Measurements from ENCODE around the gene AFDN.
A peak's percentile ranks its signal among the peaks of the same experiment; 100 is the strongest.

The AFDN gene

GRCh38 chr6:167838207-167838748, 11.6 kb downstream of the AFDN start:
- no peak for DNase-seq

DNA sequence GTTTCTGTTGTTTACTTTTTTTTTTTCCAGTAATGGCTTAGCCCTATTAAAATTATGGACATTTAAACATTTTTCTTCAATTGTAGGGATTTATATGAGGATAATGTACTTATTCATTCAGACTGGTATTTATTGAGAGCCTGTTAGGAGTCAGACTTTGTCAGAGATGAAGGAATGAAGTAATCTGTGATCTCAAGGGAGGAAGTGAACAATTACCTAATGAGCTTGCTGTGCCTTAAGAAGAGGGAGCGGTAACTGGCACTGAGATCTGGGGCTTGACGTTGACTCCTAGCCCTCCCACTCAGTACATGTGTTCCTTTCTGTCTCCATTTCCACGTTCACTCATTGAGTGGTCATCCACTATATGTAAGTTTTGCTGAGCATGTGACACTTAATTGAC, 12.6 kb downstream of the AFDN start:
- DNase-seq, result no peak

DNA sequence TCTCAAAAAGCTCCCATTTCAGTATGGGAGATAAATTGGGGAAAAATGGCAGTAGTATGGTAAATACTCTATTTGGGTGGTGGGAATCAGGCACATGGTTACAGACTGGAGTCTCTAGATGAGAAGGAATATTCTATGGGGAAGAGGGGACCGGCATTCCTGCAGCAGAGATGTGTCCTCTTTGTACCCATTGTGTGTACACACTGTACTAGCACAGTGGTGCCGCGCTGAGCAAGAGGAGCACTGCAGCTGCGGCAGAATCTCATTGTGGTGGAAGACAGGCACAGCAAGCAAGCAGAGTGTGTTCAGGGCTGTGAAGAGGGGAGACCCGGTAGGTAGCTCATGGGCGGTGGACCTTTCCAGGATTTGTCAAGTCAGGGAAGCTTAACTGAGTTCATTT, 13.0 kb downstream of the AFDN start:
- DNase-seq, result peak in 35 of 56 donors; percentile 22 to 77 (median 46)

- no peak for DNase-seq
Observed at GRCh38 chr6:167840160-167840525, 13.4 kb downstream of the AFDN start.

DNA sequence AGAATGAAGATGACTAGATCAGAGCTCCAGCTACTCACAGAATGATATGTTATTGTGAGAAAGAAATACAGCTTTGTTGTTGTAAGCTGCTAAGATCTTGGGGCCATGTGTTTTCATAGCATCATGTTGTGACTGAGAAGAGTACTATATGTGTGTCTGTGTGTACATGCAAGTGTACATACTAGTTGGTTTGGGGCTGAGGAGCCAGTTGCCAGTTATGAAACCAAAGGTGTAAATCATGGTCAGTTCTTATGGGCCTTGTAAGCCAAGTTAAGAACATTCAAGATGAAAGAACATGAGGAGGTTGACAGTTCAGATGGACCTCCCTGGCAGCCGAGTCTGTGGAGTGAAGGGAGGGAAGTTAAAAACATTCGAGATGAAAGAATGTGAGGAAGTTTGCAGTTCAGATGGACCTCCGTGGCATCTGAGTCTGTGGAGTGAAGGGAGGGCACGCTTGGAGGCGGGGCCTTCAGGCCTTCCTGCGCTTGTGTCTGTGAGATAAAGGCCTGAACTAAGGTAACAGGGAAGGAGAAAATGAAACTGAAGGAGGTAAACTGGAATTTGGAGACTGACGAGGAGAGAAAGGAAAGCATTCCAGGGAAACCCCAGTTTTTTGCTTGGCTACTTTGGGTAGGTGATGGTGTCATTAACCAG, 13.9 kb downstream of the AFDN start:
- no peak for DNase-seq

DNA sequence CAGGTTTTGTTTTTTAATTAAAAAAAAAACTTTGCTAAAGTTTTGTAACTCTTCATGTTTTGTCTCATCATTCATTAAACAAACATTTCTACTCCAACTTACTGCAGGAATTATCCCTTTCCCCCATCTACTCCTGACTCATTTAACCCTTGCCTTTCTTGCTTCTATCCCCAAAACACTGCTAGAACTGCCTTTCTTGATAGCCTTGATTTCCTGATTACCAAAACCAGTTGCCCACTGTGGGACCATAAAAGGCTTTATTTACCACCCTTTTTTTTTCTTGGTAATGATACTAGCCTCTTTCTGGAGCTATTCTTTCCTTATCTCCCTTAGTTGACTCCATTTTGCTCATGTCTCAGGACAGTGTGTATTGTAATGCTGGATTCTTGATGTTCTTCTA, 15.3 kb downstream of the AFDN start:
- no peak for DNase-seq

DNA sequence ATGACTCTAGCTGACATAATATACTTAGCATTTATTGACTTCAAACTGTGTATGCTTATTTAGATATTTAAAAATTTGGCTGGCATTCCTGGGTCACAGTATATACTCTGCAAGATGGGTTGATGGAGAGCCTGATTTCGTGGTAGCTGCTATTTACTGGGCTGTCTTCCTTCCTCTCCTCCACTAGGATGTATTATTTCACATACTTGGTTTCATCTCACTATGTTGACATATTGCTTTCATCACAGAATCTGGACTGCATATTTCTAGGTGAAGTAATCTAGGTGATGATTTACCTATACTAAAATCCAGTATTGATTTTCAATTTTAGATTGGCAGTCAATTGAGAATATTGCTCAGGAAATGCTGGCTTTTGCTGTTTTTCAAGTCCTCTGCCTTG, 15.7 kb downstream of the AFDN start:
- DNase-seq, result no peak

GRCh38 chr6:167843023-167843422, 16.3 kb downstream of the AFDN start:
- DNase-seq, result no peak

DNA sequence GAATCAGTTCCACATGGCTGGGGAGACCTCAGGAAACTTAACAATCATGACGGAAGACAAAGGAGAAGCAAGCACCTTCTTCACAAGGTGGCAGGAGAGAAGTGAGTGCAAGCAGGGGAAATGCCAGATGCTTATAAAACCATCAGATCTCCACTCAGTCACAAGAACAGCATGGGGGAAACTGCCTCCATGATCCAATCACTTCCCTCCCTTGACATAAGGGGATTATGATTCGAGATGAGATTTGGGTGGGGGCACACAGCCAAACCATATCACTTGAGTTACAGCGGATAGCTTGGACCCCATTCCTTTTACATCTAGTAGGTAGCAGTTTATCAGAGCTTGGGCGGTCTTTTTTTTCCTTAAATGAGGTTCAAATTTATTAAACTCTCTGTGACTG, 19.1 kb downstream of the AFDN start:
- DNase-seq, result no peak

DNA sequence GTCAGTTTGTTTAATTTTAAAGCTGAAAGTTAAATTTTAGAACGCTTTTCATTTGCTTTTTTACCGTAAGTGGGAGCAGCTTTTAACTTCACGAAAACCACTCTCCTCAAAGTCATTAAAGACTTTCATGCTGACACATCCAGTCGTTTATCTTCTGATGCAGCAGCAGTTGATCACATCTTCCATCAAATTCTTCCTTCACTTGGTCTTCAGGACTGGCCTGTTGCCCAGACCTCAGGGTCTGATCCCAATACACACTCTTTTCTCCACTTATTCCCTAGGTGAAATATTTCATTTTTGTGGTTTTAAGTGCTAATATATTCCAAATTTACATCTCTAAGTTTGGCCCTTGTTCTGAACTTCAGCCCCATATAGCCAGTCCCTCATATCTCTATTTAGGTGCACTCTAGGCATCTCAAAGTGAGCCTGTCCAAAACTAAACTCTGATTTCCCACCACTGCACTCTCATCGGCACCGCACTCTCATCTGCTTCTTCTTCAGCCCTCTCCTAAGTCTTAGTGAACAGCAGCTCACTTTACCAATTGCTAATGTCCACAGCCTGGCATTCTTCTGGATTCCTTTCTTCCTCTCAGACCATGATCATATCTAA, 20.4 kb downstream of the AFDN start:
- no peak for DNase-seq

DNA sequence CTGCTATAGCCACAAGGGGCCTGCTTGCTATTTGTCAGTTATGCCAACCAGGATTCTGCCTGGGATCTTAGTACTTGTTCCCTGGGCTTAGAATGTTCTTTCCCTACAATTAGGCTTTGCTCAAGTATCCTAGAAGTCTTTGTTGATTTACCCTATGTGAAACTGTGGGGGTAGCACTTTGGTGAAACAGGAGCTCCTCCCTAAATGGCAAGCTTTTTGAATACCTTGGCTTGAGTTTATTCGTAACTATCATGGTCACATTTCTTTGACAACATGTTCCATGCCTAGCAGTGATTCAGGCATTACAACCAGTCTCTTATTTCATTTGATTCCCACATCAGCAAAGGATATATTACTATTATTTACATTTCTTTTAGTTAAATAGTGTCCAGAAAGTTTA, 21.2 kb downstream of the AFDN start:
- DNase-seq, result no peak

GRCh38 chr6:167848783-167849182, 22.1 kb downstream of the AFDN start:
- peak in 1 of 56 donors; percentile 18 for DNase-seq

DNA sequence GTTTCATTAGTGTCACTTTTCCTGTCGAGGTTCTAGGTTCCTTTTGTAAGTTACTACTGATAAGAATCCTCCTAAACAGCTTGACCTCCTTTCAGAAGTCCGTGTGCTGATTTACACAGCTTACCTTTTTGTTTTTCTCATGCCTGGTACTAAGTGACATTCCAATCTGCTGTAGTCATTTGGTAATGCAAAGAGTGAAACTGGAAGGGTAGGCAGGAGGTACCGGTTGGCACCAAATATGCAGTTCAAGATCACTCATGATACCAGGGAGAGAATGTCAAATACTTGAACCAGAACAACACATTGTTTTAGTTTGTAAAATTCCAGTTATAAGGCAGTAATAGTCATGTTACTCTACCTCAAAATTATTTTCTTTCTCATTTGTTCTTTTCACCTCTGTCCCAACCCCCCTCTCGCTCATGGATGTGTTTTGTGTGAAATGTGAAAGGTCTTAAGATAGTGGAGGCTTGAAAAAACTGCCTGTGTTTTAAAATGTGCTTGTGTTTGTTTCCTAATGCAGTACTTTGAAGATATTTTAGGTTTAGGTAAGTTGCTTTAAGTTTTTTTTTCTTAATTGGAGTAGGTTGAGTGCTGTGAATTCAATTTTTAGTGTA, 23.2 kb downstream of the AFDN start:
- DNase-seq, result no peak

- no peak for DNase-seq
Observed at GRCh38 chr6:167850782-167851181, 24.1 kb downstream of the AFDN start.

DNA sequence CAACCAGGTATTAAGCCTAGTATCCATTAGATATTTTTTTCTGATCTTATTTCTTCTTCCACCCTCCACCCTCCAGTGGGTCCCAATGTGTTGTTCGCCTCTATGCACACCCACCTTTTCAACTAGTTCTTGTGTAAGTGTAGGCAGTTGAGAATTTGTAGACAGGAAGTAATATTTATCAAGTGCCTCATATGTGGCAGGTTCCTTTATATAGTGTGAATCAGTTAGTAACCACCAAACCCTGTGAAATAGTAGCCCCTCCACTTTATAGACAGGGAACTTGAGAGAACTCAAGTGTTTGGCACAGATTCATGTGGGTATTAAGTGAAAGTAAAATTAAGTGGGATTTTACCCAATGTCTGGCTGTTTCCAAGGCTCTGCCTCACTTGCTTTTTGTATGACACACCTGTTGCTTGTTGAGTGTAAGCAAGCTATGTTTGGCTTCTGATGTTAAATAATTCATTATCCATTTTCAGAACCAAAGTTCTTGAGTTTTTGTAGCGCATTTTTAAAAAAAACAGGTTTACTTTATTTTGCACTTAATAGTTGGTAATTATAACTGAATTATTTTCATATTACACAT, 24.8 kb downstream of the AFDN start:
- no peak for DNase-seq

DNA sequence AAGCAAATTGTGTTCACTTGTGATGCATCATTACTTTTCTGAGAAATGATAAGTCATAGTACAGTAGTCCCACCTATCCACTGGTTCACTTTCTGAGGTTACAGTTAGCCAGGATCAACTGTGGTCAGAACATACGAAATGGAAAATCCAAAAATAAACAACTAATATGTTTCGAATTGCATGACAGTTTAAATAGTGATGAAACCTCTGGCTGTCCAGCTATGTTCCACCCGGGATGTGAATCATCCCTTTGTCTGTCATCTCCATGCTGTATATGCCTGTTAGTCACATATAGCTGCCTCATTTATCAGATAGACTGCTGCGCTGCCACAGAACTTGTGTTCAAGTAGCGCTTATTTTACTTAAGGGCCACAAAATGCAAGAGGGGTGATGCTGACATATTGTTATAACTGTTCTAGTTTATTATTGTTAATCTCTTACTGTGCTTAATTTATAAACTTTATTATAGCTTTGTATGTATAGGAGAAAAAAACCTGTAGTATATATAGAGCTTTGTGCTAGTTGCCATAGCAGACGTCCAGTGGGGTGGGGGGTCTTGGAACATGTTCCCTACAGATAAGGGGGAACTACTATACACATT, 29.2 kb downstream of the AFDN start:
- peak in 1 of 56 donors; percentile 44 for DNase-seq

- DNase-seq, result no peak
Observed at GRCh38 chr6:167856474-167856873, 29.8 kb downstream of the AFDN start.

DNA sequence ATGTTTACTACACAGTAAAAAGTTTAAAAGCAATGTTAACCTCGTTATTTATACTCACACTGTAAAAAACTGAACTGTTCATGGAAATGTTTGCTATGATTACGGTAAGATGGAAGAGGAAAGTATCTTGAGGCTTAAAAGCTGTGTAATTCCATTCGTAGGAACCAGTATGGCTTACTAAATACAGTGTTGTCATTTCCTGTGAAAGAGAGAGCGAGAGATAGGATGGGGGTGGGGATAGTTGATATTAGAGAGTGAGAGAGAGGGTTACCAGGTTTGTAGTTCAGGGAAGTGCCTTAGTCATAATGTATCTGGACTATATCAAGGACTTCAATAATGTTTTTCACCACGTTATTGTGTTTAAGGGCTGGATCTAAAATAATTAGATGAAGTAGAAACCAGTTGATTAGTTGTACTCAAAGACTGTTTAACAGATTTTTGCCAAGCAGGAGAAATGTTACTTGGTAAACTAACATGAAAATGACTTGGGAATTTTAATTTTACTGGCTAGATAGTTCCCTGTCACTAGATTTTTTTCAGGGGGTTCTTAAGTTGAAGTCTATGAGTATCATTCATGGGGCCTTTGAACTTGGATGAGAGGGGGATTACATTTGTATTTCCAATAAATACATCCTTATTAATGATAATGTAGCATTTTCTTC, 30.4 kb downstream of the AFDN start:
- no peak for DNase-seq

DNA sequence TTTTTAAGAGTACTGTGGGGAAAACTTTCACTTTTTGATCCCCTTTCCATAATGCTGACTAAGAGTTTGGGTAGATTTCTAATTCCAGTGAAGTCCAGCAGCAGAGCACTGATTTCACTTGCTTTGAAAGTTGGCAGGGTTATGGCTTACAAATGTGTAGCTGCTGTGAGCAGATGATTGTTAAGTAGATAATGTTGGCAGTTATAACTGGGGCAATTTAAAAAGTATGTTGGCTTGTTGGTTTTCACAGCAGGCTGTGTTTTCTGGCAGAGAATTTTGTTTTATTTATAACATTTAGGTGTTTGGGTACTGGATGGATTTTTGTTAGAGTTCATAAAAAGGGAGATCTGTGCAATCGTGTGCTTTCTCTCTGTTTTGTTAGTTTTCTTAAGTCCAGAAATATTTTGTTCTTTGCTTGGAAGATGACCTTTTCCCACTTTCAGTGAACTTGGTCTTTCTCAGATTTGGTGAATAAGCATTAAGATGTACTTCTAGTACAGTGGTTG, 31.4 kb downstream of the AFDN start:
- DNase-seq, result peak in 1 of 56 donors; percentile 9

GRCh38 chr6:167858842-167859664, 32.3 kb downstream of the AFDN start:
- DNase-seq, result no peak

Data from nucleus accumbens (tissue), 56 donors.